Gastrocnemius medialis (tissue), 4 donors: ENCODE data around the gene FLT3LG.

ENCODE experiments used
- CTCF ChIP-seq, 5 experiments: fragments of 450-650 bp in 3 of 5; fragments of 200-600 bp in 2 of 5; sonication (generic) in 2 of 5; IDR thresholded peaks in 4 of 5; conservative IDR thresholded peaks in 1 of 5; 1 replicate in 4 of 5; 2 replicates in 1 of 5; pipeline ENCODE4 v1.5.1; 2016 to 2019; ENCODE audit warnings: antibody characterized with exemption in 5 of 5, mild to moderate bottlenecking in 3 of 5, moderate library complexity in 3 of 5
- POLR2A ChIP-seq, 2 donors: fragments of 450-650 bp; IDR thresholded peaks; one replicate each; pipeline ENCODE4 v1.6.1; 2017; ENCODE audit warnings: antibody characterized with exemption in 2 of 2, mild to moderate bottlenecking in 2 of 2, moderate library complexity in 2 of 2

- no peak for TF ChIP-seq CTCF (IDR thresholded peaks at IDR 0.05 in 4 of 5, conservative IDR thresholded peaks at IDR 0.05 in 1 of 5)
- TF ChIP-seq POLR2A (IDR thresholded peaks at IDR 0.05) = no peak
These were observed 23.7 kb downstream of the FLT3LG start for GRCh38 chr19:49497789-49498103.
